Stimulated activated CD8-positive, alpha-beta memory T cell treated with anti-CD3 and anti-CD28 coated beads, Interleukin-12 subunit alpha, Interleukin-12 subunit beta, amount 100 ng/mL, for 4 hours (primary cell): ENCODE results near the gene VGLL4.

Experiments
- DNase-seq: peaks from one replicate; pipeline ENCODE4 v3.0.0-alpha.2; 2020; ENCODE audit warnings: low read depth

VGLL4 gene

DNA sequence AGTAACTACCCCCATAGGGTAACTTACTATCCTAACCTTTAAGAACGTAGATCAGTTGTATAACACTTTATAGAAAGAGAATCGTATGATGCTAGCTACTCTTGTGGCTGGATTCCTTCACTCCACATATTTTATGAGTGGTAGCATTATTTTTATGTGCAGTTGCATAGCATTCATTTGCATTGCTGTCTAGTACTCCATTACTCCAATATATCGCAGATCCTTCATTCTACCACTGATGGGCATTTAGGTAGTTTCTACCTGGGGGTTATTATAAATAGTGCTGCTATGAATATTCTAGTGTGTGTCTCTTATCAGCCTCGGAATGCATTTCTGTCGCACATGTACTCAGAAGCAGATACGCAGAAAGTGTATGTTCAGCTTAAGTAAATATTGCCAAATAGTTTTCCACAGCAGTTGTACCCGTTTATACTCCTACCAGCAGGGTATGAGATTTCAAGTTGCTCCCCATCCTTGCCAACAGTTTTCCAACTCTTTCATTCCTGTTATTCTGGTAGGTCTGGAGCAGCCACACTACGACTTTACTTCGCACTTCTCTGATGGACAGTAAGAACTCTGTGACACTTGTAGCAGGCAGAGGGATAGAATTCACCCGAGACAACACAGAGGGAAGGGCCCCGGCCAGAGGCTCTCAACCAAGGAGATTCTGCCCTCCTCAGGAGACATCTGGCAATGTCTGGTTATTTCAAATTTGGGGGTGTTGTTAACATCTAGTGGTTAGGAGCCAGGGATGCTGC is 9.8 kb upstream of the VGLL4 start:
- no peak for DNase-seq

DNA sequence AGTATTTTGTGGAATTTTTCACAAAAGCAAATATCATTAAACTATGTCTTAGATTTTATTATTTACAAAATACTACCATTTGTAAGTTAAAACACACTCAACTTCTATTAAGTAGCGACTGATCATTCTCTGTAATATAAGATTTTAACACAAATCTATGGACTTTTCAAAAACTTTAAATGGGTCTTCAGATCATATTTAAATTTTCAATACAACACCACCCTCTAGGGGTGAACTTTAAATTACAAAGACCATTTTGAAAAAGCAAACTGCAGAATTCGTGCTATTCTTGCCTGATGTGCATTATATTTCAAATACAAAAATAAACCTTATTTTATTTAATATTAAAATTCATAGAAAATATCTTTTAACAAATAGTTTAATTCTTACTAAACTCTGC is 8.2 kb upstream of the VGLL4 start:
- no peak for DNase-seq

DNA sequence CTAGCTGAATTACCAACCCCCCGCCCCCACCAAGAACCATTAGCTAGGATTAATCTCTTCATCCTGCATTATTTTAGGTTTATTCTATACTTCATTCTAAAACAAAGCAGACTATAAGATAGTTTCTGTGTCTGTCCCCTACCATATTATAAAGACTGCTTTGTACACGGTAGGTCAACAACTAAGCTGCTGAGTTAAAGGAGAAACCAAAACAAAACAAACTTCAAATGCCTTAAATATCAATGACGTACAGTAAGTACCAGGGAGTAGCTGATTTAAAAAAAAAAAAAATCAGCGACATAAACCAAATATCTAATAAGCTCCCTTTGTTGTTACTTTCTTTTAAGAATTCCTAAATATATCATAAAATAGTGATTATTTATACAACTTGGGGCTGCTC is 7.8 kb upstream of the VGLL4 start:
- no peak for DNase-seq

DNA sequence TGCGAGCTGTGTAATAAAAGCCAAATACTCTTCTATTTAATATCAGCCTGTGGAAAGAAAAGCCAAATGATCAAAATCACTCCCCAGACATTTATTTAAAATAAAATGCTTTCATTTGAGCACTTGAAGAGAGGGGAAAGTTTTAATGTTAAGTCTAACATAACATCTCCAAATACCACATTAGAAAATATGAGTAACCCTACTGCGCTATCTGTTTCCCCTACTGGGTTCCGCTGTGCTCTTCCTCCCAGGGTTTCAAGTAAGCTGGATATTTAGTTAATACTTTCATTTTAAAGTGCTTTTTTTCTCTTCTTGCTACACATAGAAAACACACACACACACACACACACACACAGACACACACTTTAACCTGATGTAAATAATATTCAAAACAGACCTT is 6.7 kb upstream of the VGLL4 start:
- no peak for DNase-seq

DNA sequence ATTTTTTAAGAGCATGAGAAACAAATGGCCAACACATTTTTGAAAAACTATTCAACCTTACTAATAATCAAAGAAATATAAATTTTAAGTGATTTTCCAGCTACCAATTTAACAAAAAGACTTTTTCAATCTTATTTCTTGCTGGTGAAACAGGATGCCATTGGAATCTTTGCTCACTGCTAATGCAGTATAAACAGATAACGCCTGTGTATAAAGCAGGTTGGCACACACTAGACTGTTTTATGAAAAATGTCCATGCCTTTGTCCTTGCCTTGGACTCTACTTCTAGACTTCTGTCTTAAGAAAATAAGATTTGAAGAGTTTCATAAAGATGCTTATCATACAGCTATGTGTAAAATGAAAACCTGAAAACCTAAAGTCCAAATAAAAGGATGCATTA is 5.0 kb upstream of the VGLL4 start:
- DNase-seq = no peak

DNA sequence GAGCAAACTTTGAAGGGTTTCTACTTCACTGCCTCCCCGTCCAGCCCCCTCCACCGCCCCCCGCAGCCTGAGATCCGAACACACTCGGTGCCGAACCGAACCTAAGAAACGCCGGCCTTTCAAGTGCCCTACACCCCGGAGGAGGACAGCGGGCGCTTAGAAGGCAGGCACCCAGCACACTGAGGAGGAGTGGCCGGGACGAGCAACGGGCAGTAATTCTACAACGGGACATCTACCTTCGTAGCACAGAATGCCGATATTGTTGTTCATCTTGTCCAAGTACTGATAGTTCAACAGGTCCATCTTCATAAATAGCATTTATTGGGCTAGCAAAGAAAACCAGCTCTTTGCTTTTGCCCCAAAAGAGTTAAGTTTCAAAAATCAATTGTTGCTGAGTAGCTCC is 513 bp downstream of the VGLL4 start:
- no peak for DNase-seq

DNA sequence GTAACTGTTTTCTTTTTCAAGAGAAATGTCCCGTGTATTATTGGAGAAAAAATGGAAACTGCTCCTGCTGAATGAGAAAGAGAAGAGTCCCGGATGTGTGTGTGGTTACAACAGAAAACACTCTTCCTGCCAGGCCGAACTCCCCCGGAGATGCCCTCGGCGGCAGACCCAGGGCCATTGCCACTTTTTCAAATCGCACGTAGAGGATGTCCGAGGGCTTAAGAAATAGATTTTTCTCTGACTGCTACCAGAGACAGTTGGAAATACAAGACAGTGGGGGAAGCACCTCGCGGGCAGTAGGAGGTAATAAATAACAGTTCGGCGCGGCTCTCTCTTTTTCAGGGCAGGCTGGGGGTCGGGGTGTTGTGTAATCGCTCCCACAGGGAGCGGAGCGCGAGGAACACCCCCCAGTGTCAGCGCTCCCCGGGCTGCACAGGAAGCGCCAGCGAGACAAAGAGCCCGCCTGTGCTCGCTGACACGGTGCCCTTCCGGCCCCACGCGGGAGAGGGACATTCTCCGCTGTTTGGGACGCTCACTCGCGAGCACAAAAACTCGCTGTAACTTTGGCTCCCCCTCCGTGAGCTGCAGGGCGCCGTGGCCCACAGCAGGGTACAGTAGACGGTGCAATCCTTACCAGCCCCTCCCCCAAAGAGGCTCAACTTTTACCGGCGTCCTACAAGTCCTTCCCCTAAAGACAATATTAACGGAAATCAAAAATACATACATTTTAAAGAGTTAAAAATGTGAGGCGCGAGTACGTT is 1.1 kb downstream of the VGLL4 start:
- DNase-seq = peak; percentile 47

DNA sequence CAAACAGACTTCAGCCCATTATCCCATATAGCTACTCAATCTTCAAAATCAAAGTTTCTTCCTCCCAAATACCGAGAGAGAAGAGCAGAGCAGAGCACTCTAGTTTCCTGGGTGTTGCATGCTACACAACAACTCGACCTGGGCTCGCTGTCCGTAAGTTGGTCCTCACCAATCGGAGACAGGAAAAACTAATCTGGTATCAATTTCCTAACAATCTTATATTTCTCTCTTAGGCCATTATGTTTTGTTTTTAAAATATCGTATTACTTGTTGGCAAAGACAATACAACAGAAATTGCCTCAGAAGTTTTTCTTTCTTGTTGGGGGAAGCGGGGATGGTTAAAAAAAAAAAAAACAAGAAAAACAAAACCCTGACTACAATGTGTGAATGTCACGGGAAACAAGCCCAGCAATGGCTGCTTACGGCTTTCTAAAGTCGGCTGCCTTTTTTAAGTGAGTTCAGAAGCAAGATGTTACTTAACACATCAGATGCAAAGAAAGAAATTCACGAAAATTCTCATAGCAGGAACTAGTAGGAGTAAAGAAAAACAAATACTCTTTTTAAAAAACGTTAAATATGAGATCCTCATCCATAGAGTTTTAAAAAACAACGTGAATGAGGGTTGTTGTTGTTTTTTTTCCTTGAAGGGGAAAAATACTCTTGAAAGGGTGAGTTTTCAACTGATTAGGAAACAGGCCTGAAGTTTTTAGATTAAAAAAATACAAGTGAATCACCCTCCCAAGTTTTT is 1.9 kb downstream of the VGLL4 start:
- DNase-seq = no peak

DNA sequence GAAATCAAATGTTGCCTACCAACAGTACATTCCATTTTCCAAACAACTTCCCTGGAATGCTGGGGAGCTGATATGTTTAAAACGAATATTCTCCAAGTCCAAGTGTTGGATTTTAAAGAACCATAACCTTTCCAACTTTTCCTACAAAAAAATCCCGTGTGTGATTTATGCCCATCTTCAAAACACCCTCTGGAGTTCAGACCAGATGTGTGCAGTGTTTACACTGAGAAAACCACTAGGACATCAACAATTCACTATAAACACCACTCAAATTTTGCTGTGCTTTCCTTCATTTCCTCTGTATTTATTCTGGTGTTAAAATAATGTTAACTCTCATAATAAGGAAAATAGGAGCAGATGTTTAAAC is 2.4 kb downstream of the VGLL4 start:
- DNase-seq = no peak

DNA sequence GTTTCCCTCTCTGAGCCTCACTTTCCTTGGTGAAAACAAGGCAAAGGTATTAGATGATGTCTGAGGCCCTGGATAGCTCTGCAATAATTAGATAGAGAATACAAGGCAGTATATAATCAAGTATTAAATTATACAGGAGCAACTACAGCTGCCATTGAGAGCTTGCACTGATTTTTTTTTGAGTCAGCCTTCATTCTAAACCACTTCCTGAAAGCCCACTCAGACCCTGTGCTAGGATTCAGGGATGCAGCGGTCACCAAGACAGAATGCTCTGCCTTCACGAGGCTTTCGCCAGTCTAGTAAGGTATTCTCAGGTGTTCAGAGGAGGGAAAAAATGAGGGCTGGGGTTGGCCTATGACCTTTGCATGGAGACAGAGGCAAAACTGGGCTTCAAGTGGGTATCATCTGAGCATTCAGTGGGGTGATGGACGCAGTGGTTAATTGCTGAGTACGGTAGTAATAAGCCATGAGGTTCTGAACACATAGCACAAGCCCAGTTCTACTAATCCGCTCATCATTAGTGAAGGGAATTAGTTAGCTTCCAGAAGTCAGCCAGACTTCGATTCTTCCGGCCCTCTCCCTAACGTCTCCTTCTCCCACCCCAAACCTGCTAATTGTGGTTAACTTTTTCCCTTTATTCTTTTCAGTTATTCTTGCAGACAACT is 3.6 kb downstream of the VGLL4 start:
- DNase-seq = no peak

DNA sequence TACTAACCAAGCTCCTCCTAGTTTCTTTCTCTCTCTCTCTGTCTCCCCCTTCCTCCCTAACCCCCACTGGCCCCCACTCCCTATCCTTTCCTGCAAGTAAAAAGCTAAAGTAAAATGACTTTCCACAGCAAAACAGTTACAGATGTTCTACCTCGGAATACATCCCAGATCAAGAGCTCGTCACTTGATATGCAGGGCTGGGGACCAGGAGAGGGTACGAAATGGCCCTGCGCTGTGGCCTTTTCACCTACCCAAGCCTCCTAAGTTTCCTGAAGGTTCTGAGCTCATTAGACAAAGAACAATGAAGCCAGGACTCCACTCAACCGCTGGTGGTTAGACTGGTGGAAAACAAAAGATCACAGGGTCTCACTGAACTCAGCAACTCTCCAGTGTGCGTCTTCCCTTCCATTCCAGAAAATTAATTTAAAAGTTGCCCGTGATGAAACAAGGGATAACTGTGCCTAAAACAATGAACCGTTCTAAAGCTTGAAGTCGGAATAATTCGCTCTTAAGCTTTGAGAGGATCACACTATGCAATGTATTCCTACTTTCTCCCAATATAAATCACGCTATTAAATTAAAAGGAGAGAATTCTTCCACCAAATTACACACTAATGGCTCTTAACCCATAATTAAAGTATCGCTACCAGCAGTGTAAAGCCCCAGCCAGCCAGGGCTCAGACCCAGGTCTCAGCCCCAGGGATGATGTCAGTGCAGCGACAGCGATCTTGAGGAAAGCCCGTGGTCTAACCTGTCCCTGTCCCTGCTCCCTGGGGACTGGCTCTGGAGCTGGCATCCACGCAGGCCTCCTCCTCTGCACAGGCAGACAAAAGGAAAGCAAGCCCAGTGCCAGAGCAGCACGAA is 5.0 kb downstream of the VGLL4 start:
- no peak for DNase-seq

DNA sequence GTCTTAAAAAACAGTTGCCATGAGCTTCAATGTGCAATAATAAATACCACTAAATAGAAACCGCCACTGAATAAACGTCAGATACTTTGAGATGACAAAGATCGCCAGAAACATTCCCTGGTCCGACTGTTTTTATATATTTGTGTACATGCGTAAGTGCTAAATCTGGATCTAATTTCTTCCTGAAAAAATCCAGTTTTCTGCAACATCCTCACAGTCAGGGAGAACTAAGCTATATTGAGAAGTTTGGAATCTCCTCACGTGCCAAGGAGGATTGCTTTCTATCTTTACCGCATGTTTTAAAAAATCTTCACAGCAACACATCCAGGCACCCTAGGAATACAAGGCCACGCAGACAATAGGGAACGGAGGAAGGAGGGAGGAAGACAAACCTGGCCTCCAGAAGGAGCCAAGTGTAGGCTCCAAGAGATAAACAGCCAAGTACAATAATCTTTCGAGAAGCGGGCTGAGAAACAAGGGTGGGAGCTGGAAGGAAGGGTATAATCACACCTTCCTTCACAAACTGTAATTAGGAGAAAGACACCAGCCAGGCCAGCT is 5.7 kb downstream of the VGLL4 start:
- no peak for DNase-seq

DNA sequence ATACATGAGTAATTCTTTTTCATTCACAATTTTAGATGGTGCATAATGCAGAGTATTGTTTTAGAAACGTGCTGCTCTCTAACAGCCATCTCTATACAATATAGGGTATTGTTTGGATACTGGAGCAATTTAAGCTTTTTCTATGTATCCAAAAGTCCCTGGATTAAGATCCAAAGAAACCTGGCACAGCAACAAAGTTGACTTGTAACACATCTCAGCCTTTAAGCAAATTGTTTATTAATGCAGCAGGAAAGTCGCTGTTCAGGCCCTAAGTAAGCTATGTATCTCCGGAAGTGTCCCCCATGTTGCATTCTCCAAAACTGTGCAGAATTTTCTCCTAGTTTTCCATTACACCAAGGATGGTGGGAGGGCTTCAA is 7.3 kb downstream of the VGLL4 start:
- DNase-seq = no peak

DNA sequence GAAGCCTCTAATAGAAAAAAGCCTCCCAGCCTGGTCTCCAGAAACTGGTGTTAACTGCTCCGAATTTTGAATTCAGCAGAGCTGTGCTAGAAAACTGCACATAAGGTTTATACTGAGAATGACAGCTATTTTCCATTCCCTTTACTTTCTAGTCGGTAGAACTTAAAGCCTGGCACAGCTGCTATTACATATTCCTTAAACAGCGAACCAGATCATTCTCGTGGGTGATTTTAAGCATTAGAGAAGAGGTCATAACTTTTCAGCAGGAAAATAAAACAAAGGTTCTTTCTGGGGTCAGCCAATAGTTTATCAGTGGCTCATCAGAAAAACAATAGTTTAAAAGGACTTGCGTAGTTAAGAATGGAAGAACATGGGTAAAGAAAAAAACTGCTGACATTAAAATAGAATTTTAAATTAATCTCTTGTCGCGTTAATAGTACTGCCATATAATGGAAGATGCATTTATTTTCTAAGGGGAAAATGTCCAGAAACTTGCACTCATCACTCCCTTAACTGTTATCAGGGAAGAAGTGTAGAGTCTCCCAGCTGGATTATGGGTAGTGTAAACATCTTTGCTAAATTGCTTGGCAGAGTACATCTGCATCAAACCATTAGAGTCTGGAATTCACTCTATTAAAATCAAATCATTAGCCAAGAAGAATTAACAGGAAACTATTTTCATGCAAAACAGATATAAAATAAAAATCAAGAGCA is 7.9 kb downstream of the VGLL4 start:
- no peak for DNase-seq

DNA sequence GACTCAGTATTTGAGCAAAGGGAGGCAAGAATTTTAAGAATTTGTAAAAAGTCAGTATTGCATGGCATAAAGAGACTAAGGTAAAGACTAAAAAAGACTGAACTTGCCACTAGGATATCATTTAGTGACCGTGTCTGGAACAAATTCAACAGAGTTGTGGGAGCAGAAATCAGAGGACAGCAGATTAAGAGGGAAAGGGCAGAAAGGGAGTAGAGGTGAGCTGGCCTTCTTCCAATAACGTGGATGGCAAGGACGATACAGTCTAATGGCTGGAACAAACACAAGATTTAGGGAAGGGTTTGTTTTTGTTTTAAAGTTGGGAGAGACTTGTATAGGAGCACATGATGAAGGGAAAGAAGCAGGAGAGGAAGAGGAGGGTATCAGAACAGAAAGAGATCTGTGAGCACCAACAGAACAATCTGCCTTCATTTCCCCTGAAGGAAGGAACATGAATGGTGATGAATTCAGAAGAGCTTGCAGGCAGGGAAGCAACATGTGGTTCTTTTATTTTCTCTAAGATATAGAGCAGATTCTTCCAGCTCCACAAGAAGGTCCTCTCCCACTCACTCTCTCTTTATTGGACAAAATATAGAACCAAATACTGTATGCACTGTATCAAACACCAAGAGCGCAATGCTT is 8.6 kb downstream of the VGLL4 start:
- DNase-seq = no peak

DNA sequence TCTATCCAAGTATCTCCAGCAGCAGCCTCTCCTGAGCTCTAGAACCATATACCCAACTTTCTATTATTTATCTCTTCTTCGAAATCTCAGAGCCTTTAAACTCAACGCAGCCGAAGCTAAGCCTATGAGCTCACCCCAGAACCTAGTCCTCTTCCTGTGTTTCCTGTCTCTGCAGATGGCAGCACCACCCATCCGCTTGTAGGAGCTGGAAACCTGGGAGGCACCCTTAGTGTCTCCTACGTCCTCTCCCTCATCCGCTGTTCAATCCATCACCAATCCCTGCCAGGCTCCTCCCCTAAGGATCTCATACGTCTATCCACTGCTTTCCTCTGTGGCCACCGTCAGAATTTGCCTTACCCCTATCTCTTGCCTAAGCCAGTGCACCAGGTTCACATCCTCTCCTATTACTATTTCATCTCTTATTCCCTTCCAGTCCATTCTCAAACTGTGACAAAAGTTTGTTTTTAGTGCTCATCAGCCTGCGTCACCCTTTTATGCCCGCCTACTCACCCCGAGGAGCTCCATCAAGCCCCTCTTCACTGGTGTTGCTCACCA is 9.6 kb downstream of the VGLL4 start:
- no peak for DNase-seq

DNA sequence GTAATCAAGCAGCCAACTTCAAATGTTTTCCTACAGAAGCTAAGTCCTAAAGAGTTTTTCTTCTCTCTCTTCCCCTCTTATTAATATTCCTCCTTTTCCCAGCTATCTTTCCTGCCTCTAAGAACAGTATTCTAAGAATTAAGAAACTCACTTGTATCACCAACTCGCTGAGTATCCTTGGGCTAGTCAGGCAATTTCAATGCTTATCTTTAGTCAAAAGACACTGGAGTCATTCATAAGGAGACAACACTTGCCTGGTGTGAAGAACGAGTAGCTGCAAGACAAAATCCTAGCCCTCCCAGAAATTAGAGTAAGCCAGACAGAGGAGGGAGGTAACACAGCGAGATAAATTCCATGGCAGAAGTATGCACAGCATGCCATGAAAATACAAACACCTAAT is 10.7 kb downstream of the VGLL4 start:
- DNase-seq = no peak

DNA sequence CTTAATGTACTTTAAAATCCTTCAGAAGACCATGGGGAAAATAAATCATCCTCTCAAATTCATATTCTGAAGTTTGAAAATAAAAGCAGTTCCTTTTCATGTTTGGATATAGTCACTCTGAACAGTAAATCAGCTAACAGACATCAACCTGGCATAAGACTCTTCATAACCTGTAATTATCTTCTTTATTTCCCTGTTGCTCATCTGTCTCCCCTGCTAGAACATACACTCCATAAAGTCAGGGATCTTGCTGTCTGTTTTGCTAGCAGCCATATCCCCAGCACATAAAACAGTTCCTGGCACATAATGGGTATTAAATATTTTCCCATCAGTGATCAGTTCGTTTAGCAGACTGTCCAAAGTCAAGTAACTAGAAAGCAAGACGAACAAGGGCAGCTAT is 11.2 kb downstream of the VGLL4 start:
- no peak for DNase-seq

DNA sequence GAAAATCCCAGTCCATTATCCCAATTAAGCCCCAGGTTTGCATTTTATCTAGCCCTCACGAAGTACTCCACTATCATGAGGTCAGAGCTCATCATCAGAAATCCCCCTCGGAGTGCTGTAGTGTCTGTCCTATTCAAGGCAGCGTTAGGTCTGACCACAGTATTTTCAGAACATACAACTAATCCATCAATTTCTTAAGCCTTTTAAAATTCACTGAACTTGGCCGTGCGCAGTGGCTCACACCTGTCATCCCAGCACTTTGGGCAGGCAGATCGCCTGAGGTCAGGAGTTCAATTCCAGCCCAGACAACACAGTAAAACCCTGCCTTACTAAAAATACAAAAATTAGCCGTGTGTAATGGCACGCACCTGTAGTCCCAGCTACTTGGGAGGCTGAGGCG is 11.9 kb downstream of the VGLL4 start:
- DNase-seq = no peak

DNA sequence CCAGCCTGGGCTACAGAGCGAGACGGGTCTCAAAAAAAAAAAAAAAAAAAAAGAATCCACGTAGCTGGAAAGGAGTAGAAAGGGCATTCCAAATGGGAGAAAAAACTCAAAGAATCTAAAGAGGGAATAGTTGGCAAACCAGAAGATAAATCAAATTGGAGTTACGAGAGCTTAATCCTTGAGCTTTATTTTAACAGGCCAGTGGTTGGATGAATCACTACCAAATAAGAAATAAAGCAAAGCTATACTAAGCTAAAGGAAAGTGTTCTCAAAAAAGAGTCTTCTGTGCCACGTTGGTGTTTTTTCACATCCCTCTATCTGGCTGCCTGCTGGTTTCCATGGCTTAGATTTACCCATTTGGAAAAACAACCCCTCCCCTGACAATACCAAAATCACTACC is 14.0 kb downstream of the VGLL4 start:
- no peak for DNase-seq
